GM21423 (cell line): ENCODE data around the gene TRH.

Source experiments
- ATAC-seq: cut with Tn5 transposase; IDR thresholded peaks from one replicate; pipeline ENCODE4 v1.9.1; 2021; ENCODE audit warnings: mild to moderate bottlenecking, moderate library complexity; ENCODE audit not compliant: unreplicated experiment

The TRH gene, protein sequence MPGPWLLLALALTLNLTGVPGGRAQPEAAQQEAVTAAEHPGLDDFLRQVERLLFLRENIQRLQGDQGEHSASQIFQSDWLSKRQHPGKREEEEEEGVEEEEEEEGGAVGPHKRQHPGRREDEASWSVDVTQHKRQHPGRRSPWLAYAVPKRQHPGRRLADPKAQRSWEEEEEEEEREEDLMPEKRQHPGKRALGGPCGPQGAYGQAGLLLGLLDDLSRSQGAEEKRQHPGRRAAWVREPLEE

DNA sequence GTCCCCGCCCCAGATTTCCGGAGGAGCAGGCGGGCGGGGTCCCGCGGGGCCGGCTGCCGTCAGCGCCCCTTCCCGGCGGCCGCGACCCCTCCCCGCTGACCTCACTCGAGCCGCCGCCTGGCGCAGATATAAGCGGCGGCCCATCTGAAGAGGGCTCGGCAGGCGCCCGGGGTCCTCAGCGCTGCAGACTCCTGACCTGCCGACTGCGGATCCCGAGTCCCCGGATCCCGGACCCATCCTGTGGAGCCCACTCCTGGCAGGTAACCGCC lies at the start of gene TRH:
Gene TRH, plus strand, starts transcription at position 157 of the 269 bp plus-strand sequence. CDS start 1,097 bp downstream, outside the sequence.
- no peak for ATAC-seq

DNA sequence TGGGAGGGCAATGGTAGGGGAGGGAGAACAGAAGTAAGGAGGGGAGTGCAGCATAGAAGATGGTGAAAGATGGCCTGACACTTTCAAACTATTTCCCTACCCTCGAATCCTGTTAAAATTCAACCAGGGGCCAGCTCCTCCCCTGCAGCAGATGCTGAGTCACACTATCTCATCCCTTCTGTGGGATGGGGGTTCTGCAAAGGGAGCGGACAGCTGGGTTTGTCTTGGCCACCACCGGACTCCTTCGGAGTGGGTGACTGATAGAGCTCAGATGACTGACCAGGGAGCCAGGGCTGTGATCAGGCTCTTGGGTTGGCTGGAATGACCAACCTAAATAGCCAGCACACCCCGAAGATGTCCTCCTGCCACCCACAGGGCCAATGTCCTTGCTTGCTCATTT lies 47.4 kb upstream of the TRH start:
- ATAC-seq, result no peak

DNA sequence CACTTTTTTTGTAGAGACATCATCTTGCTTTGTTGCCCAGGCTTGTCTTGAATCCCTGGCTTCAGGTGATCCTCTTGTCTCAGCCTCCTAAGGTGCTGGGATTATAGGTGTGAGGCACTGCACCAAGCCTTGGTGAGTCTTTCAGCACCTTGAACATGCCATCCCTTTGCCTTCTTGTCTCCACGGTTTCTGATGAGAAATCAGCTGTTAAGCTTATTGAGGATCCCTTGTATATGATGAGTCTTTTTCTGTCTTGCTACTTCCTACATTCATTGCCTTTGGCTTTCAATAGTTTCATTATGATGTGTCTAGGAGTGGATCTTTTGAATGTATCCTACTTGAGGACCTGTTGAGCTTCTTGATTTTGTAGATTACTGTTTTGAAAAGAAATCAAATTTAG lies 45.1 kb upstream of the TRH start:
- ATAC-seq, result no peak

DNA sequence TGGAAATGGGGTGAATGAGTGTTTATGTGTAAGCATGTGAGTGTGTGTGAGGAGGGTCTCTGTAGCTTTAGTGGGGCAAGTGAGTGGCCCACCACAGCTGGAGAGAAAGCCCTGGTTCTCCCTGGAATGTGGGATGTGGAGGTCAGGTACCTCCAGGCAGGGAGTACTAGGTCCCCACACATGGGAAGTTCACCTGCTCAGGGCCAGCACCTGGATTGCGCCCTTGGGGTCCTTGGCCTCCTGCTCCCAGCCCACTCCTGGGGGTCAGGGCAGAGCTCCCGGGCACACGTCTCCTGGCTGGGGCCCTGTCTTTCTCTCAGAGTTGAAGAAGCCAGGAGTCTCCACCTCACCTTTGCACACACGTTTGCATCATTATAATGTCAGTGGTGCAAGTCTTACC lies 41.0 kb upstream of the TRH start:
- no peak for ATAC-seq

DNA sequence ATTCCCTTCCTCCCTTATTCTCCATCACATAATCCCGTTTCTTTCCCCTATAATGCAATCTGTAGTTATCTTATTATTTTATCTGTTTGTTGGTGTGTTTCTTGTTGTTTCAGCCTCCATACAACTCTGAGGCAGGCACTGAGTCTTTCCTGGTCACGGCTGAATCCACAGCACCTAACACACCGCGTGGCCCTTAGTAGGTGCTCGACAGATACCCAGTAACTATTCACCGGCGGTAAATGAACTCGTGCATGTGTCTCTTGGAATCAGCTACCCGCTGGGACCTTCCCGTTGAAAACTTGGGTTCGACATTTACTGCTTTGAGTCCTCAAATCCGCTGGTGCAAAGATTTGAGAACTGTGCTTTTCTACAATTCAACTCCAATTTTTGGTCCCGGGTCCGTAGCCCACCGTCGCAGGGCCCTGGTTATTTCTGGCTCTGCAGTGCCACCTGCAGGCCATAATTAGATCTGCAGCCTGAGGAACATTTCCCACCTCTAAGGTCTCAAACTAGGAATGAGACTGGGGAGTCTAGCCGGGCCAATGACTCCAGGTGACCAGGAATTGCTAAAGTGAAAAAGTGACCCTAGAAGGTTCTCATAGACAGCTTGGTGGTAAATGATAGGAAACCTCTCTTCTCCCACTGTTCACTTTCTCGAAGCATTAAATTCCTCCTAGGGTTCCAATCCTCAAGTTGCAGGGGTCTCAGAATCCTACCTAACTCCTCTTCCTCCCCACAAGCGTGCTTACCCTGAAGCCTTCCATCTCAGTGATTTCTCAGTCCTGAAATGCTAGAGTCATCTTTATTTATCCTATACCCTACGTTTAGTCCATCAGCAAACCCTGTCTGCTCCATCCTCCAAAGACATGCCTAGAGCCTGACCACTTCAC lies 40.0 kb upstream of the TRH start:
- ATAC-seq, result no peak

DNA sequence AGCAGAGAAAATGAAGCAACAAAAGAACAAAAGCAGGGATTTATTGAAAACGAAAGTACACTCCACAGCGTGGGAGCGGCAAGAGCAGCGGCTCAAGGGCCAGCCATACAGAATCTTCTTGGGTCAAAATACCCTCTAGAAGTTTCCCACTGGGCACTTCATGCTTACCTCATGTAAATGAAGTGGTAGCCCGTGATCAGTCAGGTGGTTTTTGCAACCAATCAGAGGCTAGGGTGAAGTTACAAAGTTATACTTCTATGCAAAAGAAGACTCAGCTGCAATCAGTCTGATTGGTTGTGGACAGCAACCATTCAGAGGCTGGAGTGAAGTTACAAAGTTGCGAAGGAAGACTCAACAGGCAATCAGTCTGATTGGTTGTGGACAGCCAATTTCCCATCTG lies 37.8 kb upstream of the TRH start:
- no peak for ATAC-seq

DNA sequence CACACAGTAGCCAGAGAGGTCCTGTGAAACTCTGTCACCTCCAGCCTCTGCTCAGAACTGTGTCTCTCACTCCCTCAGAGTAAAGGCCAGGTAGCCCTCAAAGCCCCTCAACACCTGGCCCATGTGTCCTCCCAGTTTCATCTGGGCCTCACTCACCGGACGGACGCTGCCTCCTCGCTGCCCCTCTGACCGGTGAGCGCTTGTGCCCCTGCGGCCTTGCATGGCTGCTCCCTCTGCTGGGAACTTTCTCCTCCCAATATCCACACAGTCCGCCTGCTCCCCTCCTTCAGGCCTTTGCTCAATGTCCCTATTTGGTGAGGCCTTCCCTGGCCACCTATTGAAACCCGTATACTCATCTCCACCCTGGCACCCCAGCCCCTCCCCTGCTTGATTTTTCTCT lies 36.8 kb upstream of the TRH start:
- no peak for ATAC-seq

DNA sequence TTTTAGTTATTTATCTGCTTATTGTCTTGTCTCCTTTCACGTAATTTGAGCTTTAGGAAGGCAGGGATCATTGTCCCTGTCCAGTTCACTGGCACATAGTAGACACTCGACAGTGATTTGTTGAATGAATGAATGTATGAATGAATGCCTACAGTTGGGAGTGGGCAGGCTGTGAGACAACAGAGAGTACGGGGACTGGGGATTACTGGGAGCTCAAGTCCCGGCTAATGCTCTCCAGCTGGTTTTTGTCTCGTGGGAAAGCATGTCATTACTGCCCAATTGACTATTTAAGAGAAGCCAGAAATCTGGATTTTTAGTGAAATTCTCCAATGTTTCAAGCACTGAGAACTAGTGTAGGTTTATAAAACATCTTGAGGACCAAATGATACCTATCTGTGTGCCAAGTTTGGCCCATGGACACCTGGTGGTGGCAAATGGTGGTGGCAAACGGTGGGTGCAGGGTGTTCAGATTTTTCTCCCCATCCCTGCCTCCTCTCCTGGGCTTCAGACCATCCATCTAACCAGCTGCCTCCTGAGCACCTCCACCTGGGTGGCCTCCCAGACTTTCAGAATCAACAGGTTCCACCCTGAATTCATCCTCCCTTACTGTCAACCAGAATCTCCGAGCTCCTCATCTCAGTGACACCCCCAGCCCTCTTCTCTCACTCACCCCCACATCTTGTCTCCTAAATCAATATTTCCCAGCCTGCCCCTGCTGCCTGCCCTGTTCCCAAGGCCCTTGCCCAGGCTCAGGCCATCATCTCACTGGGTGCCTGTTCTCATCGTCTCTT lies 36.2 kb upstream of the TRH start:
- no peak for ATAC-seq

DNA sequence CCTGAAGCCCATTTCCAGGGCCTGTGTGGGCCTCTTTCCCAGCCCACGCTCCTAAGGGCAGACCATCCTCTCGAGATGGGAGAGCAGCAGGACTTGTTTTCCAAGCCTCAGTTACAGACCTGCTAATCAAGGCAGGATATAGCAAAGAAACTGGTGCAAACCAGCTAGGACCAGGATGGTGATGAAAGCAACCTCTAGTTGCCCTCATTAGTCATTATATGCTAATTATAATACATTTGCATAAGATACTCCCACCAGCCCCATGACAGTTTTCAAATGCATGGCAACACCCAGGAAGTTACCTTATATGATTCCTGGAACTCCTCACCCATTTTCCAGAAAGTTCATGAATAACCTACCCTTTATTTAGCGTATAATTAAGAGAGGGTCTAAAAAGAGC lies 34.4 kb upstream of the TRH start:
- no peak for ATAC-seq

DNA sequence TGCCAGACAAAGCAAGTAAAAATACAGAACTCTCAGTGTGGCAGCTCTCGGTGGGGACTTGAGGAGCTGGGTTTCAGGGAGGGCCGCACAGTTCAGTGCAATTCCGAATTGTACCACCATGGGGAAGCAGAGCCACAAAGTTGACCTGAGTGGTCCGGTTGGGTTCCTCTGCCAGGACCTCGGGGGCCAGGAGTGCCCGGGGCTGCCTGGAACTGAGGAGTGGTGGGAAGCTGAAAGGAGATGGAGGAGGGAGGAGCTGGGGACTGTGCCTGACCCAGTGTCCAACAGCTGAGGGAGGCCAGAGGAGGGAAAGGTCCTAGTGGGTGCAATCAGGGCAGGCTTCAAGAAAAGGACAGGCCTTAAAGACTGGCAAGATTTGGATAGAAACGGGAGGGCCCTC lies 32.2 kb upstream of the TRH start:
- ATAC-seq, result no peak

DNA sequence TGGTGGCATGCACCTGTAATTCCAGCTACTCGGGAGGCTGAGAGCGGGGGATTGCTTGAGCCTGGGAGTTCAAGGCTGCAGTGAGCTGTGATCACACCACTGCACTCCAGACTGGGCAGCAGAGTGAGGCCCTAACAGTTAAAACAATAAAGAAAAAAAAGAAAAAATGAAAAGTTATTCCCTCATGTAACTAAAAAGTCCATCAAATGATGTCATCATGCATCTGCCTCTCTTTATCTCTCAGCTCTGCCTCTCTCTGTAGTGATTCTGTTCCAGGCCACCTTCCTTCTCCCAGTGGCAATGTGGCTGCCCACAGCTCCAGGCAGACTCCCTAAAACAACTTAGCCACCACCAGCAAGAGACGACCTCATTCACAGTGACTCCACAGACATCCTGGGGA lies 31.5 kb upstream of the TRH start:
- no peak for ATAC-seq

DNA sequence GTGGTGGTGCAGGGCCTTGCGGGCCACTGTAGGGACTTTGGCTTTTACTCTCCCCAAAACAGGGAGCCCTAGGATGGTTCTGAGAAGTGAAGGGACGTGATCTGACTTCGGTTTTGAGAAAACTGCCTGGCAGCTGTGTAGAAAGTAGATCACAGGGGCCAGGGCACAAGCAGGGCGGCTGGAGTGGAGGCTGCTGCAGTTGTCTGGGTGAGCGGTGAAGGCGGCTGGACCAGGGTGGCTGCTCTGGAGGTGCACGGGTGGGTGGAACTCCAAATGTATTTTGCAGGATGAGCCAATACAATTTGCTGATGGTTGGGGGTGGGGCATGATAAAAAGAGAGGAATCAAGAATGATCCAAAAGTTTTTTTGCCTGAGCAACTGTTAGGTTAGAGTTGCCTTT lies 29.8 kb upstream of the TRH start:
- no peak for ATAC-seq

DNA sequence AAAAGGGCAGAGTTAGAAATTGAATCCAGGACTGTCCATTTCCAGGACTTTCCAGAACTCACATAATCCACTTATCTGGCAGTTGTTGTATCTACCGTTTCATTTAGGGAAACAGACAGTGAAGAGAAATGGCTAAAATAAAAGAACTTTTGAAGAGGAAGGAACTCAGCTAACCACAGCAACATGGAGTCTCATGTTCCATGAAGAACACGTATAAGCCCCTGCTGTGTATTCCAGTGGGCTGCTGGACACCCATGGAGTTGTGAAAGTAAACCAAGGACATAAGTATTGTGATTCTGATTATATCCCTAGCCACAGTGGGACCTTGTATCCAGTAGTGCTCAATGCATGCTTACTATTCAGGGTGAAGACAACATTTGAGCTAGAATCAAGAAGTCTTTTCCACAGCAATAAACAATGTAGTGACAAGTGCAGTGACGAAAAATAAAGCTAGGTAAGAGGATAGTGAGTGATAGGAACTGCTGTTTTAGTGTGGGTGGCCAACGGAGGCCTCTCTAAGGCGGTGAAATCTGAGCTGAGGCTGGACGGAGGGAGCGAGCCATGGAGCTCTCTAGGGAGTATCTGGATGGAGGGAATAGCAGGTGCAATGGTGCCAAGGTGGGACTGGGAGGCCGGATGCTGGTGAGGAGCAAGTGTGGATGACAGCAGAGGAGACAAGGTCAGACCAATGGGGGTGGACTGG lies 26.8 kb upstream of the TRH start:
- no peak for ATAC-seq

DNA sequence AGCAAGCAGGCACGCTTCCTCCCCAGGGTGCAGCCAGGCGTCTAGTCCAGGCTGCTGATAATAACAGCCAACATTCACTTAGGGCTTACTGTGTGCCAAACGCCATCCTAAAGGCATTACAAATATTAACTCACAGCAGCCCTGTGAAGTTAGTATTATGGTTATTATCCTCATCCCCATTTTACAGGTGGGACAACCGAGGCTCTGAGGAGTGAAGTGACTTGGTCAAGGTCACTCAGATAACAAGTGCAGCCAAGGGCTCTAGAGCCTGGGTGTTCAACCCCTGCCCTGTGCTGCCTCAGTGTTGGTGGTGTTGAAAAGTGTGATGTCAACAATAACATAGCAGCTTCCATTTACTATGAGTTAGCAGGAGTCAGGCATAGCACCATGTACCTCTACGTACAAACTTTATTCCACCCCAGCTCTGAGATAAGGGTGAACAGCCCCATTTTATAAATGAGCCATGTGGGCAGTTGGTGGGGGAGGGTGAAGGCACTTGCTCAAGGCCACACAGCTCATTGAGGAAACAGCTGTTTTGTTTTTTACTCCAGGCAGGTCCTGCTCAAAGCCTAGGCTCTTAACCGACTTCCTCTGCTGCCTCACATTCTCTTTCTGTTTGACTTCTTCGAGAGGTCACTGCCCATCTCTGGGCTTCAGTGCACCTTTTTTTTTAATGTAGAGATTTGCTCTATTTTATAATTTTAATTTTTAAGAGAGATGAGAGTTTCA lies 24.0 kb upstream of the TRH start:
- no peak for ATAC-seq

DNA sequence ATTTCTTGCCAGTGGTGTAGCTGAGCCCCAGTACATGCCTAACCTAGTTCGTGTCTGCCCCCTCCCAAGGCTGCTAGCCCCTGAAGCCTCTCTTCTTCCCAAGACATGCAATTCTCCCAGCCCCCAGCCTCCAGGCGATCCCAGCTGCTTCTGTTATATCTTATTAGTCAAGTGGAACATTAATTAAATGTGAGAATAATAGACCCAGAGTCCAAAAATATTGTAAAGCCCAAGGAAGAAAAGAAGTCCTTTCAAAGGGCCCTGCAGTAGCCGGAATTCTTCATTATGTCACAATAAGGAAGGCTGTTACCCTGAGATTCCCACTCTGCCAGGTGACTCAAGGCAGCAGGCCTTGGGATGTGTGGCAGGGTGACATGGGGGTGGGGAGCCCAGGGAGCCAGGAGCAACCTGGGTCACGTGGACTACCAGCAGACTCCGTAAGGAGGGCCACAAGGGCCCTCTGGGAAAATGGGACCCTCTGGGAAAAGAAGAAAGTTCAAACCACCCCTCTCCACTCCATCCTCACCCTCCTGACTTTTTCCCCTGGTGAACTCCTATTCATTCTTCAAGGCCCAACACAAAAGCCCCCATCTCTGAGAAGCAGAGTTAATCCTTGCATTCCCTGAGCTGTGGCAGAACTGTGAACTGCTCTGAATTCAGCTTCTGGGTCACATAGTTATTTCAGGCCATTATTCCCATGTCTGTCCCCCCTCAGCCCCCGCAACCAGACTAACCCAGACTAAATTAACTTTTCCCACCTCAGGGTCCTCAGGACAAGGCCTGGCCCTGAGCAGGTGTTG lies 21.8 kb upstream of the TRH start:
- no peak for ATAC-seq

DNA sequence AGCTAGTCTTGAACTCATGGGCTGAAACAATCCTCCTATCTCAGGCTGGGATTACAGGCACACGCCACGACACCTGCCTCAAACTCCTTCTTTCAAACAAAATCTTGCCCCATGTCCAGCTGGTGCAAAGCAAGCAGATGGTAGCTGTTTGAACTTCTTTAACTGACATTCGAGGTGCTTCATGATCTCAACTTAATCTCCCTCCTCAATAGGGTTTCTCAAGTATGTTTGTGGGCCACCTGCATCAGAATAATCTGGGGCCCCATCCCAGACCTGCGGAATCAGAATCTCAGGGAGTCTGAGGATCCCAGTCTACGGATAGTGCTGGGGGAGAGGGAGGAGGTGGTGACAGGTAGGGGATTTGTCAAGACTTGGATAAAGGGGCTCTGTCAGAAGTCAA lies 20.9 kb upstream of the TRH start:
- no peak for ATAC-seq

DNA sequence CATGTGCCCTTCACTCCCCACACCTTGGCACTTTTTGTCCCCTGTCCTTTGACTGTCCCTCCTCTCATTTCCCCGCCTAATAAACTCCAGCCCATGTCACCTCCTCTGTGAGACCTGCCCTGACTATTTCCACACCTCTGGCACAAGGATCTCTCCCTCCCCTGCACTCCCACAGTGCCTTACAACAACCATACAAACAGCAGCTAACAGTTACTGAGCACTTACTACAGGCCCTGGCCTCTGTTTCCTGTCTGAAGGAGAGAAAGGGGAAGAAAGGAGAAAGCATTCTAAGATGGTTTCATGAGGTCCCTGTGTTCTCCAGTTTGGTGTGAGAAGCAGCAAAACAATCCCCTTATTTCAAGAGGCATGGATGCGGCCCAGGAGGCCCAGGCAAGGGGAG lies 20.0 kb upstream of the TRH start:
- ATAC-seq, result no peak

DNA sequence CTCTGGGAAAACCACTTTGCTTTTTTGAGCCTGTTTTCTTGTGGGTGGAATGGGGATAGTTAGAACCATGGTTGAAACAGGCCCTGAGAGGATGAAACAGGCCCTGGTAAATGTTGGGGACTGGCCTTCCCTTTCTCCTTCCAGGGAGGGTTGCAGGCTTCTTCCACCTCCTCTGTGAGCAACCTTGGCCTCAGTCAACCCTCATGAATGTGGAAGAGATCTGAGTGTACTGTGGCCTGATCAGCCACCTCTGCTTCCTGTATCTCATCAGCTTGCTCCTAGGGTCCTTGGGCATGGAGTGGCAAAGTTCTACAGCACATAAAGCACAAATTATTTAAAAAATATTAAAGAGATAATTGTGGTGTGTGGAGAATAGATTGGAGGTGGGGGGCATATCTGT lies 17.6 kb upstream of the TRH start:
- ATAC-seq, result no peak

DNA sequence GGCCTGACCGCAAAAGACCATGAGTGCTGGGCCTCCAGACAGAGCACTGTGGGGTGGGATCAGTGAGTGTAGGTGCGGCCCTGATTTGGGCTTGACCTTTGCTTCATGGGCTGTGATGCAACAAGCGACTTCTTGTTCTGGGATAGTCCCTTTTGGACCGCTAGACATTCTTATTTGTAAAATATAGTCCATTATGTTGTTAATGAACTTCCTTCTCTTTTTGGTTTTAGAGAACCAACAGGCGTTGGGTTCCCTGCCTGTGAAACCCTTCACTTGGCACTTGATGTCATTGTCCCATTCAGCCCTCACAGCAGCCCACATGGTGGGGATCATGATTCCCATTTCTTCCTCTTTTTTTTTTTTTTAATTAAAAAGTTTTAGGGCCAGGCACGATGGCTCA lies 15.8 kb upstream of the TRH start:
- ATAC-seq, result no peak

DNA sequence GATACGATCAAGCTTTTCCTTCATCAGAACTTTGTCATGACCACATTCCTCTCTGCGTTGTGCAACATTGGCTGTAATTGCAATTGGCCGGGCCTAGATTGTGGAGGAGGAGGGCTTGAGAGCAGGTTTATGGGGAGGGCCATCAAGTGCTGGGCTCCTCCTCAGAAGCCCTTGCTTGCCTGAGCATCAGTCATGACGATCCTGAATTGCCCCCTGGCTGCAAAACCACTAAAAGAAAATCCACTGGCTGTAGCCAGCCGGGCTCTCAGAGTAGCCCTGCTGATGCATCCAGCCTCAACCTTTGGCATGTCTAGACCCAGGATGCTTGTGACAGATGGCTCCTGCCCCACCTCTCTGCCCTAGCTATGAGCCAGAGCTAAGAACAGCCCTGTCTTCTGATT lies 13.4 kb upstream of the TRH start:
- no peak for ATAC-seq
